ACC112 (cell line): ENCODE results near the gene IL10RB.
A peak's percentile ranks its signal among the peaks of the same experiment; 100 is the strongest.

Experiments
- H2AFZ ChIP-seq: fragments of 200-600 bp; sonication (generic); one replicate; pipeline ENCODE4 v1.6.0; 2017; ENCODE audit warnings: antibody characterized with exemption, low read length; ENCODE audit not compliant: unreplicated experiment
- H3K27ac ChIP-seq: fragments of 200-600 bp; sonication (generic); 2 replicates; pipeline ENCODE4 v1.5.1; 2014; ENCODE audit warnings: low read depth, mild to moderate bottlenecking, antibody characterized with exemption, low read length, moderate library complexity
- H3K27me3 ChIP-seq: fragments of 200-600 bp; sonication (generic); 2 replicates; pipeline ENCODE4 v1.6.1; 2014; ENCODE audit warnings: mild to moderate bottlenecking, antibody characterized with exemption, low read length, moderate library complexity, mixed read lengths; ENCODE audit not compliant: insufficient read depth
- H3K36me3 ChIP-seq: fragments of 200-600 bp; sonication (generic); 2 replicates; pipeline ENCODE4 v1.6.1; 2016; ENCODE audit warnings: mild to moderate bottlenecking, antibody characterized with exemption, low read length, moderate library complexity, mixed read lengths; ENCODE audit not compliant: insufficient read depth
- H3K4me1 ChIP-seq: fragments of 200-600 bp; sonication (generic); one replicate; pipeline ENCODE4 v1.6.1; 2016; ENCODE audit warnings: low read length, mixed read lengths; ENCODE audit not compliant: insufficient read depth, unreplicated experiment, control insufficient read depth
- H3K4me3 ChIP-seq: fragments of 200-600 bp; sonication (generic); 2 replicates; pipeline ENCODE4 v1.5.1; 2014; ENCODE audit warnings: mild to moderate bottlenecking, low read depth, low read length
- H3K79me2 ChIP-seq: fragments of 200-600 bp; sonication (generic); one replicate; pipeline ENCODE4 v1.6.0; 2016; ENCODE audit warnings: low read length; ENCODE audit not compliant: control insufficient read depth, unreplicated experiment, insufficient read depth

Gene IL10RB

DNA sequence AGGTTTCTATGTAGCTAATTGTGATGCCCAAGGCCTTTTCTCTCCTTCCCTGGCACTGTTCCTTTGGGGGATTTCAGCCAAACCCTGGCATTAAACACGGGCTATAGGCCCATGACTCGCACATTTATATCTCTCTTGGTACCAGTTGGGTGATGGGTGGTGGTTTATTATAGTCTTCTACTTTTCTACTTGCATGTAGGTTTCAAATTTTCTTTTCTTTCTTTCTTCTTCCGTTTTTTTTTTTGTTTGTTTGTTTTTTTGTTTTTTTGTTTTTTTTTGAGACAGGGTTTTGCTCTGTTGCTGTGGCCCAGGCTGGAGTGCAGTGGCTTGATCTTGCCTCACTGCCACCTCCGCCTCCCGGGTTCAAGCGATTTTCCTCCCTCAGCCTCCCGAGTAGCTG, 1.1 kb downstream of the IL10RB start:
- H3K27ac ChIP-seq, result no peak overlapping the region; the same call in 1 of the 2 replicates
- H3K4me1 ChIP-seq, result peaks cover 6% of the 10 kb centered on the region
- H3K4me3 ChIP-seq, result peak overlapping the region; percentile 83
- peak overlapping the region; percentile 65 for H2AFZ ChIP-seq
- H3K79me2 ChIP-seq, result peaks cover 12% of the 10 kb centered on the region
- peaks cover 8% of the 10 kb centered on the region; the same call in 1 of the 2 replicates for H3K36me3 ChIP-seq
- H3K27me3 ChIP-seq, result no peaks in the 10 kb centered on the region

DNA sequence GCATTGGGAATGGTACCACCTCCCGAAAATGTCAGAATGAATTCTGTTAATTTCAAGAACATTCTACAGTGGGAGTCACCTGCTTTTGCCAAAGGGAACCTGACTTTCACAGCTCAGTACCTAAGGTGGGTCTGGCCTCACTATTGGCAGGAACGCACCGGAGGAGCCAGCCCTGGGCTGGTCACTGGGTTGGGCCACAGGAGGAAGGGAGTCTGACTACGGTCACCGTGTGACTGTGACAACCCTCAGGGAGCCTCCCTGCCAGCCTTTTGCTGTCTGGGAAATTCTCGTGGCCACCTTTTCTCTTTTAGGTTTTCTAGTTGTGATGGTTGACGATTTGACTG, 2.2 kb downstream of the IL10RB start:
- Histone ChIP-seq H3K27me3 (no peaks in the 10 kb centered on the region), H3K4me1 (peaks cover 6% of the 10 kb centered on the region), H3K27ac (no peak overlapping the region), H2AFZ (no peak overlapping the region), H3K36me3 (peaks cover 15% of the 10 kb centered on the region), H3K4me3 (no peak overlapping the region), H3K79me2 (peaks cover 12% of the 10 kb centered on the region)

DNA sequence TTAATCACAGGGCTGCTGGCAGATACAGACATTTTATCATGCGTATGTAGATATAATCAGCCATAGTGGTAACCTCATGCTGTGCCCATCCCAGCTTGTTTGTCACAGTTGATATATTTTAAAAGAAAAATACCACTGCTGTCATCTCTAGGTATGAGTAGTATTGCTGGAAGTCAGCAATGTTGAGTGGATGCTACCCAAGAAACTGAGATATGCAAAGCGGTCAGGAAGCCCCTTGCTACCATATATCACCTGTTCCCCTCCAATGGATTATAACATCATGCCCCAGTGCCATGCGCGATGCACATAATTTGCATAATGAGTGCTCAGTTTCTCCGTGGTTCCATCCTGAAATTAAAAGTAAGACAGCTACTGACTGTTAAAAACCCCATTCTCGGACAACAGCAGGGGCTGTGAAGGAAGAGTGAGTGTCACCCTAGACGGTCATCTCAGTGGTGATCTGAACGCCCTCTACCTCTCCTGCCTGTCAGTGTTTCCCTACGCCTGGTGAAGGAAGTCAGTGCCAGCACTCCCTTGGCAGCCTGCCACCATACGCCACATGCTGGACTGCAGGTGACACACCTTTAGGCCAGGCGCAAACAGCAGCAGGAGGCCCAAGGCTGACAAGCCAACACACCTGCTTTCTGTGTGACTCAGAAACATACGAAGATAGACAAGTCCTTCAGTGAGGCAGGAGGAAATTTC, 2.7 kb downstream of the IL10RB start:
- H3K4me1 ChIP-seq, result peaks cover 6% of the 10 kb centered on the region

DNA sequence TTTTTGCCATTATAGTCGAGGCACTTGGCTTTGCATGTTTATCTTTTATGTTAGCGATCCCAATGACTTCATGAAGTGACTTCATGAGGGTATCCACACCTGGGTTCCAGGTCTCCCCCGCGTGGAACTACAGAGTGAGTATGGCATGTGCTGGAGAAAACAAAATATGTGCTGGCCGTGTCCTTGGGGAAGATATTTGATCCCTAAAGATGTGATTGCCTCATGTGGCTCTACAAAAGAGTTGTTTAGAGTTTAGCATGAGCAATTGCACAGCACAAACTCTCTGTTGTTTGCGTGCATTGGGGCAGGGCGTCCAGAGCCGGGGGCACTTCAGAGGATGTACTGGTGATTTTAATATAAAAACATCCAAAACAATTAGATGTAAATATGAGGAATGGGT, 4.8 kb downstream of the IL10RB start:
- Histone ChIP-seq H3K4me3 (no peak overlapping the region), H3K27me3 (no peaks in the 10 kb centered on the region), H3K27ac (no peak overlapping the region), H3K36me3 (peaks cover 36% of the 10 kb centered on the region), H2AFZ (no peak overlapping the region), H3K79me2 (peaks cover 12% of the 10 kb centered on the region), H3K4me1 (no peaks in the 10 kb centered on the region)

More for the DNA sequence above, 2.7 kb downstream of the IL10RB start:
- Histone ChIP-seq H3K27me3 (no peaks in the 10 kb centered on the region), H2AFZ (no peak overlapping the region), H3K79me2 (peaks cover 12% of the 10 kb centered on the region), H3K27ac (no peak overlapping the region), H3K36me3 (peaks cover 21% of the 10 kb centered on the region), H3K4me3 (no peak overlapping the region)

DNA sequence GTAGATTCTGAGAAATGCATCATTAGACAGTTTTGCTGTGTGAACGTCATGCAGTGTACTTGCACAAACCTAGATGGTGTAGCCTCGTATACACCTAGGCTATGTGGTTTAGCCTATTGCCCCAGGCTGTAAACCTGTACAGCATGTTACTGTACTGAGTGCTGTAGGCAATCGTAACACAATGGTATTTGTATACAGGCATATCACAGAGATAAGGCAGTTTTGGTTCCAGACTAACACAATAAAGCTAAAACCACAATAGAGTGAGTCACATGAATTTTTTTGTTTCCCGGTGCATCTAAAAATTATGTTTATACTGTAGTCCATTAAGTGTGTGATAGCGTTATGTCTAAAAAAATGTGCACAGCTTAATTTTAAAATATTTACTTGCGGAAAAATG, 6.9 kb downstream of the IL10RB start:
- H3K27ac ChIP-seq, result no peak overlapping the region
- H3K27me3 ChIP-seq, result no peaks in the 10 kb centered on the region
- peaks cover 49% of the 10 kb centered on the region for H3K36me3 ChIP-seq

DNA sequence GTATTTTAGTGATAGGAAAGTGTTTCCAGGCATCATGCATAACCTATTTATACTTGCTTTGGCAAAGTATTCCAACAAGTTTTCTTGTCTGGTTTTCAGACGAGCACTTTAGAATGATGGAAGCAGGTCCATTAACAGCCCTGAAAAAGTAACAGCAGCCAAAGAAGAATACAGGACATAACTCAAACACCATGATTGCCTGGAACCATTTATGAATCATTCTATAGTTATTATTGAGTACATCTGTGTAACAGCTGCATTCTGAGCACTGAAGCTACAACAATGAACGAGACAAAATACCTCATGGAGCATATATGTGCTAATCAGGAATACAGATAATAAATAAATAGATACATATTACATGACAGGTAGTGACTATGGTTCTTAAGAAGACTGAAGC, 12.6 kb downstream of the IL10RB start:
- Histone ChIP-seq H3K79me2 (no peaks in the 10 kb centered on the region), H3K4me1 (no peaks in the 10 kb centered on the region), H3K27me3 (no peaks in the 10 kb centered on the region), H3K27ac (no peak overlapping the region), H2AFZ (no peak overlapping the region), H3K36me3 (peaks cover 72% of the 10 kb centered on the region), H3K4me3 (no peak overlapping the region)

More for the DNA sequence above, 6.9 kb downstream of the IL10RB start:
- Histone ChIP-seq H3K79me2 (peaks cover under 1% of the 10 kb centered on the region), H3K4me1 (no peaks in the 10 kb centered on the region), H3K4me3 (no peak overlapping the region), H2AFZ (no peak overlapping the region)

DNA sequence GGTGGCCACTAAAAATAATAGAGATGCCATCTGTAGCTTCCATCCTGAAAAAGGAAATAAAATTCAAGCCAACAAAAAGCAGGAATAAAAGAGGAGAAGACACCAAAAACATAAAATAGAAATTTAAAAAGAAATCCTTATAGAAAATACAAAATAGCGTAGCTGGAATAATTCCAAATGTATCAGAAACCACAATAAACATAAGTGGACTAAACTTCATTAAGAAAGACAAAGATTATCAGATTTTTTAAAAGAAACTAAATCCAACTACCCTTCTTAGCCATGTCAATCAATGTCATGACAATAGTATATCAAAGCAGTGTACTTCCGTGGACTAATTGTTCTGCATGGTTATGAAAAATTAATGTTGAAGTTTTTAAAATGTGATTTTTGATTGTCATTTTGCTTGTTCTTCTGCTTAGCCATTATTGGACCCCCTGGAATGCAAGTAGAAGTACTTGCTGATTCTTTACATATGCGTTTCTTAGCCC, 13.2 kb downstream of the IL10RB start:
- Histone ChIP-seq H3K4me1 (no peaks in the 10 kb centered on the region), H3K27me3 (no peaks in the 10 kb centered on the region), H3K36me3 (peaks cover 69% of the 10 kb centered on the region), H3K27ac (no peak overlapping the region), H2AFZ (no peak overlapping the region), H3K4me3 (no peak overlapping the region), H3K79me2 (no peaks in the 10 kb centered on the region)

DNA sequence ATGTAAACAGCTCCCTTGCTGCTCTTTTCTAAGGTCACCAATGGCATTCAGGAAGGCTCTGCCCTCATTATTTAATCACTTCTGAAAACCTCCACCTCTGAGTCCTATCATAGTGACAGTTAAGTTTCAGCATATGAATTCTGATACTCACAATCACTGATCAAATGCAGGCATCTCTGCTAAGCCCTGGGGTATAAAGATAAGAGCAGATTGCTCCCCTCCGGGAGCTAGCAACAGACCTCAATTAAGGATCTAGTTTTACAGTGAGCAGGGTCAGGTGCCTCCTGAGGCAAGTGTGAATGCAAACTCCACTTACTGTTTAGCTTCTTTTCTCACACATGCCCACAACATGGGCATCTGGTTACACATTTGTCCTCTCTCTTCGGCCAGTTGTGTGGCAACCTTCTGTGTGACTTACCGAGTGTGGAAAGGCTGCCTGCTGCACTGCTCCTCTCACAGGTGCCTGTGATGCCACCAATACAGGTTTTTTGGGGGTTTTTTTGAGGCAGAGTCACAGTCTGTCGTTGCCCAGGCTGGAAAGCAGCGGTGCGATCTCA, 15.0 kb downstream of the IL10RB start:
- H3K79me2 ChIP-seq, result no peaks in the 10 kb centered on the region
- H2AFZ ChIP-seq, result no peak overlapping the region
- peaks cover 54% of the 10 kb centered on the region for H3K36me3 ChIP-seq
- no peaks in the 10 kb centered on the region for H3K27me3 ChIP-seq
- H3K4me3 ChIP-seq, result no peak overlapping the region
- no peak overlapping the region for H3K27ac ChIP-seq
- H3K4me1 ChIP-seq, result peaks cover 3% of the 10 kb centered on the region

DNA sequence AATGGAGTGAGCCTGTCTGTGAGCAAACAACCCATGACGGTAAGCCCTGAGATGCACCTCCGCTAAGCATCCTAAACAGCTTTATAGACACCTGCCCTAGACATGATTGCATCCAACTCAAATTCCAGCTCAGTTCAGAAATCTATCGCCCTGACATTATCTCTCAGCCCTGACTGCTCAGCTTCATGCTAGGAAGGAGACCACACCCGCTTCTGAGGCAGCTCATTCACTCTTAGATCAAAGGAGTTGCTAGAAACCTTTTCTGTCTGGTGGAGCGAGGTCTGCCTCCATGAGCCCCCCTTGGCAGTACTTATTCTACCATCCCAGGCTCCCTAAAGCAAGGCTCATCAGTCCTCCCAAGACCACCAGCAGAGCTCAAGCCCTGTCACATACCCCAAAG, 17.0 kb downstream of the IL10RB start:
- peaks cover 41% of the 10 kb centered on the region for H3K36me3 ChIP-seq
- H3K27me3 ChIP-seq, result no peaks in the 10 kb centered on the region
- no peak overlapping the region for H2AFZ ChIP-seq
- no peaks in the 10 kb centered on the region for H3K79me2 ChIP-seq
- no peak overlapping the region for H3K4me3 ChIP-seq
- H3K4me1 ChIP-seq, result peaks cover 12% of the 10 kb centered on the region
- no peak overlapping the region for H3K27ac ChIP-seq

DNA sequence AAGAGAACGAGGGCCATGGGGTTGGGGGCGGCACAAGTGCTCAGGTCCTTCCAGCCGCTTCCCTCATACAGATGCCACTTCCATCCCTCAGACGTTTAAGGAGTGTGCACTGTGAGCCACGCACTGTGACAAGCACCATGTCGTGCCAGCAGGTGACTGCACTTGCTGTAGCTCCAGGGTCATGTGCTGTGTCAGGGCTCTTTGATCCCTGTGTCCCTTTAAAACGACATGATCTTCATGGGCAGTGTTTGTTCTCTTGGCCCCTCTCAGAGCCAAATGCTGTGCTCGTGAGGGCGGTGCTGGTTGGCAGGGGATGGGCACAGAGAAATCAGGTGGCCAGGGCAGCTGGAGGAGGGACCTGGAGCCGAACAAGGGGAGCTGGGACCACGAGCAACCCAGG, 19.9 kb downstream of the IL10RB start:
- Histone ChIP-seq H3K79me2 (no peaks in the 10 kb centered on the region), H3K27ac (peak overlapping the region; percentile 65), H3K36me3 (peaks cover 13% of the 10 kb centered on the region), H3K27me3 (no peaks in the 10 kb centered on the region), H3K4me1 (peaks cover 12% of the 10 kb centered on the region), H2AFZ (no peak overlapping the region), H3K4me3 (no peak overlapping the region)
